Sigmoid colon (tissue), 4 donors: ENCODE data around the gene ANKMY1.

ENCODE experiments used
- EP300 ChIP-seq, 4 donors: sonication (generic); formaldehyde crosslinking; IDR thresholded peaks; one replicate each; pipeline ENCODE4 v1.6.1; 2017; ENCODE audit warnings: antibody characterized with exemption in 4 of 4
- POLR2A ChIP-seq, 2 donors: fragments of 450-650 bp; IDR thresholded peaks; one replicate each; pipeline ENCODE4 v1.6.1; 2016; ENCODE audit warnings: antibody characterized with exemption in 2 of 2, mild to moderate bottlenecking in 2 of 2, moderate library complexity in 2 of 2
- POLR2AphosphoS5 ChIP-seq, 4 donors: sonication (generic); formaldehyde crosslinking; IDR thresholded peaks; one replicate each; pipeline ENCODE4 v1.6.1; 2017; ENCODE audit warnings: antibody characterized with exemption in 4 of 4
- TF ChIP-seq, protein P1 (sequence below), 4 experiments: fragments of 450-650 bp in 3 of 4; fragments of 200-600 bp in 1 of 4; IDR thresholded peaks; one replicate each; pipeline ENCODE4 v1.5.1; 2016 to 2019; ENCODE audit warnings: antibody characterized with exemption in 4 of 4, mild to moderate bottlenecking in 3 of 4, moderate library complexity in 2 of 4

DNA sequence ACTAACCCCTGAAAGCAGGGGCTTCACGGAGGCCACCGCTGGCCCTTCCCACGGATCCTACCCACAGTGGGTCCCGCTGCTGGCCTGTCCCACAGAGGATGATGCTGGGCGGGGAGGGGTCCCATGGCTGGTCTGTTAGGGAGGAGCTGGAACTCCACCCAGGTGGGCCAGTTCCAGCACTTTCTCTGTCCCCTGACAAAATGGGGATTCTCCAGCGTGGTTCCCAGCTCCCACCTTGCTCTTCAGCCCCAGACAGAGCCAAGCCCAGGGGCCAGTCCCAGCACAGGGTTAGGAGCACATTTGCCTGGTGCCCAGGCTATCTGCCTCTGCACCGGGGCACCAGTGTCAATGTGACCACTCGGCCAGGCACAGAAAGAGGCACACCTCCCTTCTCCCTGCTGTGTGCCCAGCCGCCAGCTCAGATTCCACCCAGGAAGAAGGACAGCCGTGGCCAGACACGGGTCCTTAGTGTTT is 50.0 kb downstream of the ANKMY1 start:
- TF ChIP-seq, protein P1, sequence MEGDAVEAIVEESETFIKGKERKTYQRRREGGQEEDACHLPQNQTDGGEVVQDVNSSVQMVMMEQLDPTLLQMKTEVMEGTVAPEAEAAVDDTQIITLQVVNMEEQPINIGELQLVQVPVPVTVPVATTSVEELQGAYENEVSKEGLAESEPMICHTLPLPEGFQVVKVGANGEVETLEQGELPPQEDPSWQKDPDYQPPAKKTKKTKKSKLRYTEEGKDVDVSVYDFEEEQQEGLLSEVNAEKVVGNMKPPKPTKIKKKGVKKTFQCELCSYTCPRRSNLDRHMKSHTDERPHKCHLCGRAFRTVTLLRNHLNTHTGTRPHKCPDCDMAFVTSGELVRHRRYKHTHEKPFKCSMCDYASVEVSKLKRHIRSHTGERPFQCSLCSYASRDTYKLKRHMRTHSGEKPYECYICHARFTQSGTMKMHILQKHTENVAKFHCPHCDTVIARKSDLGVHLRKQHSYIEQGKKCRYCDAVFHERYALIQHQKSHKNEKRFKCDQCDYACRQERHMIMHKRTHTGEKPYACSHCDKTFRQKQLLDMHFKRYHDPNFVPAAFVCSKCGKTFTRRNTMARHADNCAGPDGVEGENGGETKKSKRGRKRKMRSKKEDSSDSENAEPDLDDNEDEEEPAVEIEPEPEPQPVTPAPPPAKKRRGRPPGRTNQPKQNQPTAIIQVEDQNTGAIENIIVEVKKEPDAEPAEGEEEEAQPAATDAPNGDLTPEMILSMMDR (IDR thresholded peaks at IDR 0.05), result no peak
- no peak for TF ChIP-seq POLR2A (IDR thresholded peaks at IDR 0.05)
- TF ChIP-seq POLR2AphosphoS5 (IDR thresholded peaks at IDR 0.05), result no peak
- TF ChIP-seq EP300 (IDR thresholded peaks at IDR 0.05), result no peak
